Effector CD8-positive, alpha-beta T cell (primary cell): ENCODE results near the gene CCDC17.
"Not testable (repeated sequence)": the region's sequence is repeated elsewhere in the genome, so short reads cannot be mapped to it uniquely, and the experiment has no call there.

Experiments
- DNase-seq: peaks from one replicate; lab custom pipeline; 2025; lab: John Stamatoyannopoulos, UW

Gene CCDC17

GRCh38 chr1:45621895-45622523 lies 1.8 kb downstream of the CCDC17 start:
- no peak for DNase-seq

GRCh38 chr1:45621501-45621836 lies 2.4 kb downstream of the CCDC17 start:
- DNase-seq, result no peak

- DNase-seq, result no peak
Measured at GRCh38 chr1:45620588-45621500, 3.0 kb downstream of the CCDC17 start.

- no peak for DNase-seq
Measured at GRCh38 chr1:45619149-45619921, 4.5 kb downstream of the CCDC17 start.

- DNase-seq, result no peak
Measured at GRCh38 chr1:45617618-45618017, 6.2 kb downstream of the CCDC17 start.

- no peak for DNase-seq
Measured at GRCh38 chr1:45615885-45616284, 8.0 kb downstream of the CCDC17 start.

GRCh38 chr1:45612941-45613579 lies 10.8 kb downstream of the CCDC17 start:
- no peak for DNase-seq

GRCh38 chr1:45610589-45611226 lies 13.1 kb downstream of the CCDC17 start:
- DNase-seq, result no peak

GRCh38 chr1:45608175-45609156 lies 15.4 kb downstream of the CCDC17 start:
- DNase-seq, result no peak

GRCh38 chr1:45607404-45608074 lies 16.3 kb downstream of the CCDC17 start:
- DNase-seq, result no peak

- no peak for DNase-seq
Measured at GRCh38 chr1:45604239-45604638, 19.6 kb downstream of the CCDC17 start.

- not testable (repeated sequence) for DNase-seq
Measured at GRCh38 chr1:45596765-45597164, 27.1 kb downstream of the CCDC17 start.

GRCh38 chr1:45594412-45594811 lies 29.4 kb downstream of the CCDC17 start:
- no peak for DNase-seq

- DNase-seq, result no peak
Measured at GRCh38 chr1:45589861-45590260, 34.0 kb downstream of the CCDC17 start.

GRCh38 chr1:45586769-45587168 lies 37.1 kb downstream of the CCDC17 start:
- no peak for DNase-seq

- DNase-seq, result no peak
Measured at GRCh38 chr1:45585496-45586075, 38.3 kb downstream of the CCDC17 start.

- no peak for DNase-seq
Measured at GRCh38 chr1:45585110-45585426, 38.8 kb downstream of the CCDC17 start.

GRCh38 chr1:45584351-45585109 lies 39.3 kb downstream of the CCDC17 start:
- peak; percentile 88 for DNase-seq
